NT2/D1 (cell line): ENCODE measurements around the gene SPATA6.
"Not testable (repeated sequence)": the region's sequence is repeated elsewhere in the genome, so short reads cannot be mapped to it uniquely, and the experiment has no call there.

Experiments
- DNase-seq: peaks from one replicate; pipeline ENCODE4 v3.0.0-alpha.2; 2011; ENCODE audit warnings: low read depth, low spot score
- H3K27me3 ChIP-seq: 2 replicates; pipeline ENCODE4 v1.6.0; 2011; ENCODE audit warnings: mild to moderate bottlenecking; ENCODE audit not compliant: insufficient read length, insufficient read depth
- H3K36me3 ChIP-seq: 2 replicates; pipeline ENCODE4 v1.6.1; 2011; ENCODE audit warnings: mild to moderate bottlenecking, low read length, mixed read lengths; ENCODE audit not compliant: insufficient read depth, insufficient read length
- H3K4me1 ChIP-seq: 2 replicates; pipeline ENCODE4 v1.5.1; 2011; ENCODE audit not compliant: insufficient read depth, insufficient read length
- H3K4me3 ChIP-seq: 2 replicates; pipeline ENCODE4 v1.5.1; 2011; ENCODE audit warnings: low read depth; ENCODE audit not compliant: insufficient read length
- H3K9ac ChIP-seq: 2 replicates; pipeline ENCODE4 v1.6.0; 2011; ENCODE audit warnings: low read depth; ENCODE audit not compliant: insufficient read length
- H3K9me3 ChIP-seq: 2 replicates; pipeline ENCODE4 v1.5.1; 2011; ENCODE audit warnings: mild to moderate bottlenecking, low read length; ENCODE audit not compliant: insufficient read depth
- SUZ12 ChIP-seq: IDR thresholded peaks from 2 replicates; pipeline ENCODE4 v1.6.1; 2011; ENCODE audit not compliant: insufficient read length, insufficient read depth; ENCODE audit errors: extremely low read depth
- YY1 ChIP-seq: IDR thresholded peaks from 2 replicates; pipeline ENCODE4 v1.6.1; 2011; ENCODE audit not compliant: insufficient read length, insufficient read depth
- ZNF274 ChIP-seq: IDR thresholded peaks from 2 replicates; pipeline ENCODE4 v1.6.1; 2011; ENCODE audit warnings: mild to moderate bottlenecking, low read depth, low read length

SPATA6 gene

GRCh38 chr1:48495911-48496310, 23.9 kb upstream of the SPATA6 start:
- H3K27me3 ChIP-seq: no peaks in the 10 kb centered on the region
- no peak overlapping the region for H3K9ac ChIP-seq
- no peaks in the 10 kb centered on the region for H3K36me3 ChIP-seq
- peaks cover 8% of the 10 kb centered on the region for H3K4me1 ChIP-seq
- no peak for DNase-seq
- H3K9me3 ChIP-seq: no peaks in the 10 kb centered on the region
- H3K4me3 ChIP-seq: no peak overlapping the region
- TF ChIP-seq YY1 (no peak), SUZ12 (no peak), ZNF274 (no peak)

- Histone ChIP-seq H3K36me3 (no peaks in the 10 kb centered on the region), H3K9me3 (no peaks in the 10 kb centered on the region), H3K4me3 (no peak overlapping the region), H3K27me3 (no peaks in the 10 kb centered on the region), H3K9ac (no peak overlapping the region), H3K4me1 (peaks cover 8% of the 10 kb centered on the region)
- DNase-seq: no peak
- TF ChIP-seq ZNF274 (no peak), YY1 (no peak), SUZ12 (no peak)
Observed at GRCh38 chr1:48495166-48495565, 23.2 kb upstream of the SPATA6 start.

GRCh38 chr1:48493970-48494769, 22.2 kb upstream of the SPATA6 start:
- TF ChIP-seq SUZ12 (no peak), YY1 (no peak), ZNF274 (no peak)
- Histone ChIP-seq H3K36me3 (no peaks in the 10 kb centered on the region), H3K9me3 (no peaks in the 10 kb centered on the region), H3K9ac (no peak overlapping the region), H3K4me1 (peaks cover 8% of the 10 kb centered on the region), H3K4me3 (no peak overlapping the region), H3K27me3 (no peaks in the 10 kb centered on the region)
- no peak for DNase-seq

GRCh38 chr1:48493041-48493440, 21.0 kb upstream of the SPATA6 start:
- no peak for DNase-seq
- no peaks in the 10 kb centered on the region for H3K9me3 ChIP-seq
- H3K4me3 ChIP-seq: no peak overlapping the region
- no peaks in the 10 kb centered on the region for H3K36me3 ChIP-seq
- H3K4me1 ChIP-seq: peaks cover 8% of the 10 kb centered on the region
- H3K27me3 ChIP-seq: no peaks in the 10 kb centered on the region
- TF ChIP-seq SUZ12 (no peak), ZNF274 (no peak), YY1 (no peak)
- H3K9ac ChIP-seq: no peak overlapping the region

- H3K4me3 ChIP-seq: no peak overlapping the region
- H3K9me3 ChIP-seq: no peaks in the 10 kb centered on the region
- TF ChIP-seq ZNF274 (no peak), YY1 (no peak), SUZ12 (no peak)
- no peak overlapping the region for H3K9ac ChIP-seq
- H3K27me3 ChIP-seq: no peaks in the 10 kb centered on the region
- H3K4me1 ChIP-seq: peaks cover 8% of the 10 kb centered on the region
- H3K36me3 ChIP-seq: no peaks in the 10 kb centered on the region
- DNase-seq: no peak
Observed at GRCh38 chr1:48492392-48492791, 20.4 kb upstream of the SPATA6 start.

- no peak for DNase-seq
- no peak overlapping the region for H3K4me3 ChIP-seq
Observed at GRCh38 chr1:48488721-48489120, 16.7 kb upstream of the SPATA6 start.

GRCh38 chr1:48480504-48480903, 8.5 kb upstream of the SPATA6 start:
- peaks cover 16% of the 10 kb centered on the region; the same call in 1 of the 2 replicates for H3K9me3 ChIP-seq
- H3K27me3 ChIP-seq: no peaks in the 10 kb centered on the region
- H3K36me3 ChIP-seq: no peaks in the 10 kb centered on the region
- no peak overlapping the region for H3K4me3 ChIP-seq
- DNase-seq: no peak
- H3K9ac ChIP-seq: no peak overlapping the region
- TF ChIP-seq ZNF274: no peak
- TF ChIP-seq YY1: no peak
- no peak for TF ChIP-seq SUZ12
- no peaks in the 10 kb centered on the region for H3K4me1 ChIP-seq

More at GRCh38 chr1:48488721-48489120, 16.7 kb upstream of the SPATA6 start:
- Histone ChIP-seq H3K4me1 (no peaks in the 10 kb centered on the region), H3K27me3 (no peaks in the 10 kb centered on the region), H3K9me3 (no peaks in the 10 kb centered on the region), H3K9ac (no peak overlapping the region), H3K36me3 (no peaks in the 10 kb centered on the region)
- TF ChIP-seq YY1: no peak
- TF ChIP-seq SUZ12: no peak
- TF ChIP-seq ZNF274: no peak

- H3K9me3 ChIP-seq: peaks cover 21% of the 10 kb centered on the region; the same call in 1 of the 2 replicates
- not testable (repeated sequence) for DNase-seq, H3K27me3 ChIP-seq, H3K4me3 ChIP-seq, H3K9ac ChIP-seq, H3K4me1 ChIP-seq, H3K36me3 ChIP-seq
Observed at GRCh38 chr1:48480023-48480422, 8.0 kb upstream of the SPATA6 start.
